OCI-LY7 (cell line): ENCODE measurements around the gene ATMIN.

ENCODE experiments used
- CTCF ChIP-seq: fragments of 200-600 bp; sonication (generic); conservative IDR thresholded peaks from 2 replicates; pipeline ENCODE4 v1.5.1; 2014; ENCODE audit warnings: mild to moderate bottlenecking, antibody characterized with exemption, low read length, moderate library complexity, mixed read lengths
- EZH2phosphoT487 ChIP-seq: fragments of 200-600 bp; sonication (generic); IDR thresholded peaks from 2 replicates; pipeline ENCODE4 v1.6.1; 2018; ENCODE audit warnings: low read depth, borderline replicate concordance, mild to moderate bottlenecking, mixed run types, antibody characterized with exemption, low read length, moderate library complexity, mixed read lengths

GRCh38 chr16:81041696-81042095 lies 6.1 kb downstream of the ATMIN start:
- TF ChIP-seq CTCF (no peak), EZH2phosphoT487 (no peak)
